GM18873 (cell line): ENCODE measurements around the gene ABCG8.

Source experiments
- ATAC-seq: cut with Tn5 transposase; IDR thresholded peaks from one replicate; pipeline ENCODE4 v1.9.1; 2021; ENCODE audit warnings: mild to moderate bottlenecking, moderate library complexity, moderate number of reproducible peaks; ENCODE audit not compliant: unreplicated experiment, low FRiP score

Gene ABCG8

DNA sequence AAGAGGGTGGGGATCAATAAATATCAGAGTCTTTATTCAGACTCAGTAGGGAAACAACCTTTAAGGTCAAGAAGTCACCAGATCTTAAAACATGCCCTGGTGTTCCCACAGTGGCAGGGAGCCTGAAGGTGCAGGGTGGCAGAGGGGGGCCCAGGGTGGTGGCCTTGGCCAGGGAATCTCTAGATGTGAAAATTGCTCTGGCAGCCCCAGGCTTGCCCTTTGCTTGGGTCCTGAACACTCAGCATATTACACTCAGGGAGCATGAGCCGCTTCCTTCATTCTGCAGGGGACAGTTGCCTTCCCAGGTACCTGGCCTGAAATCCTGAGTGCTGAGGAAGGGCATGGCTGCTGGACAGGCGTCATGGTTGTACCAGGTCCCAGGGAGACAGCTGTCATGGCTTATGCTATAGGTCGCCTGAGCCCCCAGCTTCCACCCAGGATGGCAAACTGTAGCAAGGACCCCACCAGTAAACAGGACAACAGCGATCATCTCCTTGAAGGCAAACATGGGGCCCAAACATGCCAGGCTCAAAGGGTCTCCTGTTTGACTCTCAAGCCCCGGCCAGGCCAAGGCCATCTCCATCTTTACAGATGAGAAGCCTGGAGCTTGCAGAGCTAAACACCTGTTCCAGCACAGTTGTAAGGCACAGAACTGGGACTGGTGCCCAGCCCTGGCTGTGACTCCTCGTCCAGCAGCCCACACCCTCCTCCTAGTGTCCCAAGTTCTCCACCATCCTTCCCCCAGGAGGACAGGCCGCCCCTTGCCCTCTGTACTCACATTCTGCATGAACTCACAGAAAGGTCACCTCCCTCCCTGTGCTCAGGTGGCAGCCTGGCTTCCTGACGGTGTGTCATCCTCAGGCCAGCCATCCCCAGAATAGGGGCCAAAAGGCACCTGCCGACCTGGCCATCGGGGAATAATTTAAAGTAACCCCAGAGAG, 14.6 kb downstream of the ABCG8 start:
- no peak for ATAC-seq

DNA sequence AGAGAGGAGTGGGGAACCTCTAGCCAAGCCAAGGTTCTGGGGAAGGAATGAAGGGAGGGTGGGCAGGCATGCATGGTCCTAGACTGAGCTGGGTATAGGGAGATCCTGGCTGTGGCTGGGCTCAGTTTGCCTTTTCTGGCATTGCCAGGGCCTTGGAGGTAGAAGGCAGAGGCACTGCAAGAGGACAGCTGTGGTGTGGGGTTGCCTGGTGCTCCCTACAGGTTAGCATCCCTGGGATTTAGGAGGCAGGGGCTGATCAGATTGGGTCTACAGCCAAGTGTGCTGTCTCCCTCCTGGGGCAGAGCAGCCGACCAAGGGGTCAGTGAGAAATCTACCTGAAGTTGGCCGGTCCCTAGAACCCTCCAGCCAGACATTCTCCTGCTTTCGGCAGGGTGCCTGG, 15.9 kb downstream of the ABCG8 start:
- ATAC-seq: no peak

DNA sequence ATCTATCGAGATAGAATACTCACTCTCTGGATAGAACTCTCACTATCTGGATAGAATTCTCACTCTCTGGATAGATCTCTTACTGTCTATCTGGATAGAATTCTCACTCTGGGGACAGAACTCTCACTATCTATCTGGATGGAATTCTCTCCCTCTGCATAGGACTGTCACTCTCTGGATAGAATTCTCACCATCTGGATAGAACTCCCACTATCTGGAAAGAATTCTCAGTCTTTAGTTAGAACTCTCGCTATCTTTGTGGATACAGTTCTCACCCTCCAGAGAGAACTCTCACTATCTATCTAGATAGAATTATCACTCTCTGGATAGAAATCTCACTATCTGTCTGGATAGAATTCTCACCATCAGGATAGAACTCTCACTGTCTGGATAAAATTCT, 16.5 kb downstream of the ABCG8 start:
- no peak for ATAC-seq

DNA sequence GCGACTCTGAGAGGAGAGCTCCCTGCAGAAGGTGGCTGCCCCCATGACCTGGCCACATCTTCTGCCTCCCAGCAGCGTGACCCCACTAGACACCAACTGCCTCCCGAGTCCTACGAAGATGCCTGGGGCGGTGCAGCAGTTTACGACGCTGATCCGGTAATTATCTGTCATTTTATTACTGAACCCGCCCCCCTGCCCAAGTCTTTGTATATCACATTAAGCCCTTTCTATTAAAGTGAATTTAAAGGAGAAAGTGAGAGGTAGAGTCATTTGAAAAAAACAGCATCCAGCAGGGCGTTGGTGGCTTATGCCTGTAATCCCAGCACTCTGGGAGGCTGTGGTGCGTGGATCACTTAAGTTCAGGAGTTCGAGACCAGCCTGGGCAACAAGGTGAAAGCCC, 33.4 kb downstream of the ABCG8 start:
- ATAC-seq: no peak

DNA sequence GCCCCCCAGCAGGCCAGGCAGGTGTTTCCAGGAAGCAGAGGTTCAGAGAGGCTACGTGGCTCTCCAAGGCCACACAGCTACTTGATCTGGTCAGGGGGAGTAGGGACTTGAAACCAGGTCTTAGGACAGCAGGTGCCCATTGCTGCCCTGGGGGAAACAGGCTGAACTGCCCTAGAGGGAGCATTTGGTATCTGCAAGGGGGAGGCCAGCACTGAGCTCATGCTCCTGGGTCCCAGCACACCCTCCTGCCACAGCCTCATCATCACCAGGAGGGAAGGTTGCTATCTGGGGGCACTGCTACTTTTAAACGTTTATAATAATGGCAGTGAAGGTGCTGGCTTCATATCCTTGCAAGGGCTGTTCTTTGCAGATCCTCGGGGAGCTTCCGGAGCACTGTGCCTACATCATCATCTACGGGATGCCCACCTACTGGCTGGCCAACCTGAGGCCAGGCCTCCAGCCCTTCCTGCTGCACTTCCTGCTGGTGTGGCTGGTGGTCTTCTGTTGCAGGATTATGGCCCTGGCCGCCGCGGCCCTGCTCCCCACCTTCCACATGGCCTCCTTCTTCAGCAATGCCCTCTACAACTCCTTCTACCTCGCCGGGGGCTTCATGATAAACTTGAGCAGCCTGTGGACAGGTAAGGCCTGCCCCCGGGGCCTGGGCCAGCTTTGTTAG, 36.1 kb downstream of the ABCG8 start:
- ATAC-seq: no peak

DNA sequence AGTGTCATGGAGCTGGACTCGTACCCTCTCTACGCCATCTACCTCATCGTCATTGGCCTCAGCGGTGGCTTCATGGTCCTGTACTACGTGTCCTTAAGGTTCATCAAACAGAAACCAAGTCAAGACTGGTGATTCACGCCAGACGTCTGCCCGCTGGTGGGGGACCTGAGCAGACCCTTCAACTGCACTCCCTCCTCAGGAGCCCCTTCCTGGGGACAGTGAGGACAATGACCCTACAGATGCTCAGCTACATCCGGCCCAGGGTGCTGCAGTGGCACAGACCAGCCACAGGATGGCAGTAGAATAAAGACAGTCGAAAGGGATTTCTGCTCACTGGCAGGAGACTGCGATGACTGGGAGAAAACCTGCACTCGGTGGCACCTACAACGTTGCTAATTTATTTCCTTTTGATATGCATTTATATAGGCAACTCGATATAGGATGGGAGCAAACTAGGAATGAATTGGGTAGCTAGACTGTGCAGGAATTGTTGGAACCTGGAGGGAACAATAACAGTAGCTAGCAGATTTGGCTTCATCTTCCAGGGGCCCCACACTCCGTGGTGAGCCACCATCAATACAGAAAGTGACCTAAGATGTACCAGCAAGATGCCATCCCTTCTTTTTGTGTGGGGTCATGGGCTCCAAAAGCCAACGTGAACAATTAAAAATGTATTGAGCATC, 39.2 kb downstream of the ABCG8 start:
- peak; percentile 55 for ATAC-seq

DNA sequence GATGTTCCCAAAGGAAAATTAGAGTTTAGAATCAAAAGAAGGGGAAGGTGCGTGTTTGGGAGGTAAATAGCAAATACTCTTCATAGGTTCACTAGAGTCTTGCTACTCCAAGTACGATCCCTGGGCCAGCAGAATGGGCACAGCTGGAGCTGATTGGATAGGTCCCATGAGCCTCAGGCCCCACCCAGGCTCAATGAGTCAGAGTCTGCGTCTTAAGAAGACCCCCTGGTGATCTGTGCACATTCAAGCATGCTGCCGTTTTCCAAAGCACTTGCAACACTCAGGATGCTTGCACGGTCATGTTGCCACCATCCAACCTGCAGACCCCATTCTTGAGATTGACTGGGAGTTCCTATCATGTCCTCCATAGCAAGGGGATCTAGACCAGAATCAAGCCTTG, 40.5 kb downstream of the ABCG8 start:
- ATAC-seq: no peak

DNA sequence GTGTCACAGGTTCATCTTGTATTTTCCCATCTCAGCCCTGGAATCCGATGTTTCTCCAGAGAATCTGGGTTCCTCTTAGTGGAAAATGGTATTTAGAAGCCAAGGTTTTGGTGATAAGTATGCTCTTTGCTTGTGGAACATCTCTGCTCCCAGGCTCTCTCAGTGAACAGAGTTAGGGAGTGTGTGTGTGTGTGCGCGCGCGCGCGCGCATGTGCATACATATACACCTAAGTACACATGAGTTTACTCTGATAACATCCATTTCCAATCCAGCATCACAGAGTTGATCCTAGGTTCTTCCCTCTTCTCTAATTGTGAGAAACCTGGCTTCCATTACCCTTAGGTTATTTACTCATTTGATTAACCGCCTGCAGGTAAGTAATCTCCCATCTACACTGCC, 41.7 kb downstream of the ABCG8 start:
- ATAC-seq: no peak

DNA sequence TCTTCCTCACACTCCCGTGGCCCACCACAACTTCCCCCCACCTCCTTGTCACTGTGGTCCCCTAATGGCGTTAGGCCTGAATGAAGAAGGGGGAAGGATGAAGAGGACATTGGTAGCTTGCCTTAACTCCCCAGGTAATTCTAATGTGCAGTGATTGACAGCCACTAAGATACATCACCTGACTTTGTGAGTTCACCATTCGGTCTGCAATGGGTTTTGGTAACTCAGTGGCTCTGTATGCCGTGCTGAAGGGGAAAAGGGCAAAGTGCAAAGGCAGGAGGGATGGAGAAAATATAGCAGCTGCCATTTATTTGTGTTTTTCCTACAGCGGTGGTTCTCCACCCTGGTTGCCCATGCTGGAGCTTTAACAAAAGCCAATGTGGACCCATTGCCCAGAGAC, 42.2 kb downstream of the ABCG8 start:
- ATAC-seq: no peak

DNA sequence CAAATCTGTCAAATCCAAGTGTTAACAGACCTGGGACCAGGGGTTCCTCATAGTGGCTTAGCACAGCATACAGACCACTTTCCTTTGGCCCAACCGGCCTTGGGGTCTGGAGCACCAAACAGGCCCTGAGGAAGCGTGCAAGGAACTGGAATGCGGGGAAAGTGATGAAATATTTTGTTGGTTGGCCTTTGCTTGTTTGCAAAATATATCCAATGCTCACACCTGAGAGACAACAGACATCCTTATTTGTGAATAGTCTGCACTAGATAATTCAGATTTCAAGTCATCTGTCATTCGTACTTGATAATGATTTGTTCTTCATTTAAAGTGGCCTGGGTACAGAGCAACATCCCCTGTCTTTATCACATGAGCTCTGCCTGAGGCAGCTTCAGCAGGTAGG, 43.5 kb downstream of the ABCG8 start:
- ATAC-seq: no peak

DNA sequence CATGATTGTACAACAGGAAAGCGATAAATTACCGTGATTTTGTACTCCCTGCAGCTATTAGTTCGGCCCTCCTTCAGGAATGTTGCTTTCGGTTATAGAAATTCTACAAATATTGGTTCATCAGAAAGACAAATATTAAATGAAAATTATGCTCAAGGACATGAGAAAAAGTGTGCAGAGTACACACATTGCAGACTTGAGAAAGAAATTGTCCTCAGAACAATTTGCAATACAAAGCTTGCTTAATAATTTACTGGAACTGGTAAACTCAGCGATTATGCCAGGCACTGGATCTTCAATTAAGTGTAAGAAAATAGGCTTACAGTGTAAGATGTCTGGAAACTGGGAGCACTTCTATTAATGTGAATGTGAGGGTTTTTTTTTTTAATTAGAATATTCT, 45.9 kb downstream of the ABCG8 start:
- no peak for ATAC-seq

DNA sequence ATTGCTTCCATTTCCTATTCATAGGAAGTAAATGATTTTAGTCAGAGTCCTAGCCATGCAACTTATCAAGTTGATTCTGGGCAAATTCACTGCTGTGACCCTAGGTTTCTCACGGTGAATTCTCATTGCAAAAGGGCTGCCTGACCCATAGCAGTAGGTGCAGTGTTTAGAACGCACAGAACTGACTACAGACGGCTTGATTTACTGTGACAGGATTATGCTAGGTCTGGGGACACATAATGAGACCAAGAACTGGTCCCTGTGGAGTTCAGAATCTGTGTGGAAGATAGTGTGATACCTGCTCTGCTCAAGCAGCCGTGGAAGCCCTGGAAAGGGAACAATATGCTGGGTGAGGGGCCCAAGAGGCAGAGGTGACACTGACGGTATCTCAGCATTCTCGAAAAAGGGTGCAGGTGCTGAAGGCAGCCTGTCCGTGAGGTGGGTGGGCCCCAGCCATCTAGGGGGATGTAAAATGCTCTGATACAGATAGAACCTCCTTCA, 46.4 kb downstream of the ABCG8 start:
- no peak for ATAC-seq

DNA sequence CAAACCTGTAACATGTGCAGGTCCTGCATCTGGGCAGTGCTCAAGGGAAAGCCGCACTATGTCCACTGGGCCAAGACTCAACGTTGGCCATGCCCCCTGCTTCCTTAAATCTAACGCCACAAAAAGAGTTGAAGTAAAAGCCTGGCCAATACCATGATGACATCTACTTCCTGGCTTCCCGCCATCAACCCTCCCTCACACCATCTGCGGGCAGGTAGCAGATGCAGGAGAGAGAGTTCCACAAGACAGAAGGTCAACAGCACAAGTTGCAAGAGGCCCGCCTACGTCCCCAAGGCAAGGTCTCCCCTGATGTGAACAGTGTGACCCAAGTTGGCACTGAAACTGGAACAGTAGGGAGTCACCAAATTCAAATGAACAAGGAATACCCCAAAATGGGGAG, 48.4 kb downstream of the ABCG8 start:
- ATAC-seq: no peak

DNA sequence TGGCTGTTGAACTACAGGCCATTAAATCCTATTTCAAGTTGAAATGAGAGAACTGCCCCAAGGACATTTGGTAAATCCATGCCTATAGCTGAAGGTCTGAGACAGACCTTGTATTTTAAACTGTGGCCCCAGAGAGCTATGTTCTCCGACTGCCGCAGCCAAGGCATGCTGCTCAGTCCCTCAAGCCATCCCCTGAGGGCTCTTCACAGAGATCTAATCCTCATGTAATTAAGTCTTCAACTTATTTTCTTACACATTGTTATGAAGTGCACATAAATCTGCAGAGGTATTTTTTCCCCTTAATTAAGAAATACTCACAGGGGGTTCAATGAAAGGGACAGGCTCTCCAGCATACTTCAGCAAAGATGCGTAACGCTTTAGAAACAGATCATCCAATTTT, 50.6 kb downstream of the ABCG8 start:
- ATAC-seq: no peak

DNA sequence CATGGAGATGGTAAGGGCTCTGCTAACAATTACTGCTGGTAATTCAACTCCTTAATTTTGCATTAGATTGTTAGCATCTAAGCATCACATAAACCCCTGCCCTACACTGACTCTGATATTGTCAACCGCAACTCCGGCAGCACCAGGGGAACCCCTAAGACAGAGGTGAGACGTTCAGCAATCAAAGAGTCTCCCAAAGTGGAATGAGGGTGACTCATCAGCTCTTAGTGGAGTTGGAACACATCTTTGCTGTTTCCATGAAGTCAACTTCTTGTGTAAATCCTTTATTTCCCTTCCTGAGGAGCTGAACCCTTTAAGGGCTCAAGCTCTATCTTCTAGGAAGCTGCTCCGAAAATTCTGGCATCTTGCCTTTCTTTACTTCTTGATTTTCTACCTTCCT, 52.1 kb downstream of the ABCG8 start:
- ATAC-seq: no peak

DNA sequence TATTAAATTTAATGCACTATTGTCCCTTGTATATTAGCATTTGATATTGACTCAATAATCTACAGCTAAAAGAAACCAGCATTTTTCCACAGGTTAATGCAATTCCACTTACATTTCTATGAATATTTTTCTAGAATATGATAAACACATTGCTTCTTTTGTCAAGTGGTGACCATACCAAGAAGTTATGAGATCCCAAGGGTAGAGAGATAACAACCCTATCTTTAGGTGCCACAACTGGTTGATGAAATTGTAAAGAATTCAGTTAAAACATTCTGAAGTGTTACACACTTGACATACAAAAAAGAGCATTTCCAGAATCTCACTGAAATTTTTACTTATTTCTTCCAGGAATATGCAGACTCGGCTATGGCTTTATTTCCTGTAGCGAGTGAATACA, 56.0 kb downstream of the ABCG8 start:
- no peak for ATAC-seq

DNA sequence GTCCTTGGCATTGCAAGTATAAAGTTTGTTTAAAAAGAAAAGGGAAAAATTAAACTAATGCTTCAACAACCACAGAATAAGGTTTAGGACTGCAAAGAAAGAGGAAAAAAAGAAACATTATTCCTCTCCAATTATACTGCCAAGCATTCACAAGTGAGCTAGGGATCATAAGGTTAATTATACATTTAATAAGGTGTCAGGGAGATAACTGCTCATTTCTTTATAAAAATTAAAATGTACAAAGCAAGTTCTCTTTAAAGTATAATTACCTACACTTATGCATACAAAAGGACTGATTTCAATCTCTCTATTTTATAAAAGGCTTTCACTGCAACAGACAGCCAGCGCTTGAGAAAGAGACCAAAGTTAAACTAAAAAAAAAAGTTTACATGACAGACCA, 58.1 kb downstream of the ABCG8 start:
- ATAC-seq: no peak

DNA sequence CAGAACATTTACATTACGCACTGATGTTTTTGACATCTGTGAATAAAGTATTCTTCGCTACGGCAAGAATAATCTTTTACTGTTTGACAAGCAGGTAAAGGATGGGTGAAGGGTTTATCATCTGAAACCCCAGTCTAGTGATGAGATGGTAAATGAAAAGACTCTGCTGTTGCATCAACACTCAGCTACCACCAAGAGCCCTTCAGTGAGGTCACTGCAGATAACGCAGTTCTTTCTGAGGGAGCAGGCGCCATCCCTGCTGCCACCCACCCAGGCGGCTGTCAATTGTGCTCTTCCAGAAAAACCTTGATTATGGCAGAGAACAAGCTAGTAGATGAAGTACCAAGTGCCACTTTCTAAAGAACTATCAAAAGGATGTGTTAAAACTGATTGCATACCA, 58.7 kb downstream of the ABCG8 start:
- ATAC-seq: no peak

DNA sequence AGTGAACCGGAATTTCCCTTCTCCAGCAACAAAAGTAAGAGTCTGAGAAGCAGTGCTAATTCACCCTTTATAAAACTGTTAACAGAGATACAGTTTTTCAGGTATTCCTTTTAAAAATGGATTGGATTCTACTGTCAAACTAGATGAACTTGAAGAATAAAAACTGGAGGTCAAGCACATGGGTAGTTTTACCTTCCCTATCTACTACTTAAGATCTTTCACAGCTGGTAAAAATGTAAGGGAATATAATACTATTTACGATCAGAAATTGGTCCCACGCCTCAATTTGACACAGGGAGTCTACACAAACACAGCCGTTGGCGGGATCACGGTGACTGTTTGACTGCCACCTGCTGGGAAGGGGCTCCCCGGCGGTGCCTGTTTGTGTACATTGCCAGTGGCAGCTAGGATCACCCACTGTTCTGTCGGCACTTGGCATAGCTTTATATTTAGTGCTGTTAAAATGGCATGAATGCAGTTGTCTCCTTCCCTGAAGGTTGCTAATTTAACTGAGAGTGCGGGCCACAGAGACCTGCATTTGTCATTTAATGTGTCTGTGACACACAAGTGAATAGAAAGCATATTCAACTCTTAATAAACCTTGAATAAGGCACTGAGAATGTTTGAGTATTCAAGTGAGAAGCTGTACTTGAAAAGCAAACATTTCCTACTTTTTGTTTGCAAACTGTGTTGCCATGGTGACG, 59.5 kb downstream of the ABCG8 start:
- ATAC-seq: no peak

DNA sequence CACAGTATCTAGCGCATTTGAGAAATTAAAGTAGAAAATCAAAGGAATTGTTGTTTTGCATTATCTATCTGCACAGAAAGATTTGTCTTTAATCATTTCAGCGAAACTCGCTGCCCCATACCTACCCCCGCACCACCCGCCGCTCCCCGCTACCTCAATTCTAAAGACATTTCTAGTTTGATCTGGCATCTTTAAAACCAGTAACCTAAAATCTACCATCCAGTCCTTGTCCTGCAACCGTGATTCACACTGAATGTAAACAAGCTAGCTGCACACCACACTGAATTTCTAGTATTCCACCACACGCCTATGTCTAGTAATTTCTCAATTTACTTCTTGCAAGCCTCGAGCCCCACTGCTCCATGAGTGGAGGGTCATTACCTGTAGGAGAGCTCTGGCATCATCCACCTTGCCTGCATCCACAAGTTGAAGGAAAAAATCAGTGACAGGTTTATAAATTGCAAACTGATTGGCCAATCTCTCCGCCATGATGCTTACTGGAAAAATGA, 60.1 kb downstream of the ABCG8 start:
- ATAC-seq: no peak
